IPS-18a (cell line): Measurements from ENCODE around the gene PALM2AKAP2.

Source experiments
- H3K27ac ChIP-seq: one replicate; pipeline ENCODE4 v1.5.1; 2013; ENCODE audit warnings: low read length
- H3K27me3 ChIP-seq: one replicate; pipeline ENCODE4 v1.6.1; 2013; ENCODE audit warnings: mild to moderate bottlenecking, low read length; ENCODE audit not compliant: control insufficient read depth, insufficient read depth
- H3K36me3 ChIP-seq: one replicate; pipeline ENCODE4 v1.6.1; 2013; ENCODE audit warnings: low read depth, low read length; ENCODE audit not compliant: control insufficient read depth
- H3K4me1 ChIP-seq: one replicate; pipeline ENCODE4 v1.6.1; 2013; ENCODE audit warnings: low read depth, low read length; ENCODE audit not compliant: control insufficient read depth
- H3K4me3 ChIP-seq: one replicate; pipeline ENCODE4 v1.5.1; 2013; ENCODE audit warnings: low read length
- H3K9ac ChIP-seq: one replicate; pipeline ENCODE4 v1.6.1; 2013; ENCODE audit warnings: mild to moderate bottlenecking, low read length, moderate library complexity
- H3K9me3 ChIP-seq: one replicate; pipeline ENCODE4 v1.6.1; 2013; ENCODE audit warnings: low read depth, low read length; ENCODE audit not compliant: control insufficient read depth

The PALM2AKAP2 gene

DNA sequence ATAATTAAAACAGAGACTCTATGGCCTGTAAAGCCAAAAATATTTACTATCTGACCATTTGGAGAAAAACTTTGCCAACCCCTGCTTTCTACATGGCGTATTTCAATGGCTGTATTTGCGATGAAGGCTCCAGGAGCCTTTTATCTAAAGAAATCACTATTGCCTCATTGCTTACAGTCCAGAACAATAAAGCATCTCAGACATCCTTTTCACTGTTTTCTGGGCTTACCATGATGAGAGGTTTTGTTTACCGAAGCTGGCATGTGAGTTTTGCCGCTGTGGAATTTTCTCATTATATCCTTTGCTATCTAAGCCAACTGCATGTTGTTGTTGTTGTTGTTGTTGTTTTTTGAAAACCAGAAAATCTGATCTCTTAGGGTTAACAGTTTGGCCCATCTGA is 13.9 kb downstream of the PALM2AKAP2 start:
- Histone ChIP-seq H3K4me1 (no peaks in the 10 kb centered on the region), H3K4me3 (no peak overlapping the region), H3K9me3 (no peaks in the 10 kb centered on the region), H3K36me3 (no peaks in the 10 kb centered on the region), H3K27me3 (no peaks in the 10 kb centered on the region), H3K9ac (no peak overlapping the region), H3K27ac (no peak overlapping the region)

- H3K27ac ChIP-seq: no peak overlapping the region
Observed at GRCh38 chr9:109794361-109795012, 14.5 kb downstream of the PALM2AKAP2 start.

DNA sequence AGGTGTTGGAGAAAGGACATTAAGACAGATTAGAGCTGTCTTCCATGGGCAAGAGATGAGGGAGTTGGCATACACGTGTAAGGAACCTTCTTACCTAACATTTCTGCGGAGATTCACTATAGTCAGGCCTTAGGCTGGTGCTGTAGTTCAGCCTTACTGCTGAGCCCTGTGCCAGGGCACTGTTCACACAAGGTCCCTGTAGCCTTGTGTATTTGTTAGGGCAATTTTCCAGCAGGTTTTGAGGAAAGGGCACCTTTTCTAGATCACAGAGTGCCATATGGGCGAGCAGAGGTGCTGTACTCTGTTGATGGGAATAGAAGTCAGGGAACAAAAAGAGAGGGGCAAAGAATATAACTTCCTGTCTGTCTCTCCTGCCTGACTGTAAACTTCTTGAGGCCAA is 15.6 kb downstream of the PALM2AKAP2 start:
- H3K4me1 ChIP-seq: no peaks in the 10 kb centered on the region
- no peak overlapping the region for H3K27ac ChIP-seq
- no peaks in the 10 kb centered on the region for H3K9me3 ChIP-seq
- H3K4me3 ChIP-seq: no peak overlapping the region
- H3K36me3 ChIP-seq: no peaks in the 10 kb centered on the region
- no peak overlapping the region for H3K9ac ChIP-seq
- no peaks in the 10 kb centered on the region for H3K27me3 ChIP-seq

More at GRCh38 chr9:109794361-109795012, 14.5 kb downstream of the PALM2AKAP2 start:
- Histone ChIP-seq H3K4me3 (no peak overlapping the region), H3K27me3 (no peaks in the 10 kb centered on the region), H3K9ac (no peak overlapping the region), H3K9me3 (no peaks in the 10 kb centered on the region), H3K36me3 (no peaks in the 10 kb centered on the region), H3K4me1 (no peaks in the 10 kb centered on the region)

DNA sequence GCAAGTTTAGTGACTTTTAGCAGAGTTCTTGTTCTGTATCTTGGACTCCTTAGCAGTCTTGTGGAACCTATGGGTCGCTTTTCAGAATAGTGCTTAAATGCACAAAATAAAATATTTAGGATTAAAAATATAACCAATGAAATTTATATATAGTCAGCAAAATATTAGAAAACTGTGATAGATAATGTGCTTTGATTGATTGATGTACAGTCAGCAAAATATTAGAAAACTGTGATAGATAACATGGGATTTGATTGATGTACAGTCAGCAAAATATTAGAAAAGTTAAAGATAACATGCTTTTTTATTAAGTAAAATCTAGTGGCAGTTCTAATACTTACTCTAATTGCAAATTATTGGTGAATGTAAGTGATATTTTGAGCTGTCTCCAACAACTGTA is 16.1 kb downstream of the PALM2AKAP2 start:
- H3K27me3 ChIP-seq: no peaks in the 10 kb centered on the region
- no peaks in the 10 kb centered on the region for H3K4me1 ChIP-seq
- no peak overlapping the region for H3K4me3 ChIP-seq
- no peak overlapping the region for H3K9ac ChIP-seq
- no peaks in the 10 kb centered on the region for H3K9me3 ChIP-seq
- no peaks in the 10 kb centered on the region for H3K36me3 ChIP-seq
- no peak overlapping the region for H3K27ac ChIP-seq

DNA sequence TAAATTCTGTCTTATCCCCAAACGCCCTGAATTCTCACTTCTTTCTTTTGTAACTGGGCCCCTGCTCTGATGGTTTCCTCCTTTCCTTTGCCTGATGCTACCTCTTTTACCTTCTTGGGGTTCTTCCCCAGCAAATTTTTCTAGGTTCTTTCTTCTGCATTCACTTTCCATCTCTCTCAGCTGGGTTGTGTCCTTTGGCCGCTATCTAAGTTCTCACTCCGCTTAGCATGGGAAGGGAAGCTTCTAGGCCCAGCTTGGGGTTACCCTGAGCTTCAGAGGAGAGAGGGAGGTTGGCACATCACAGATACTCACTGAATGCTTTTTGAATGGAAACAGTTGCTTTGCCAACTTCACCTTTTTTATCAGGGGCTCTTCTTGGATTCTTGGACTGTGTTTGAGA is 17.0 kb downstream of the PALM2AKAP2 start:
- no peaks in the 10 kb centered on the region for H3K27me3 ChIP-seq
- no peak overlapping the region for H3K27ac ChIP-seq
- no peak overlapping the region for H3K9ac ChIP-seq
- no peaks in the 10 kb centered on the region for H3K9me3 ChIP-seq
- H3K36me3 ChIP-seq: no peaks in the 10 kb centered on the region
- no peaks in the 10 kb centered on the region for H3K4me1 ChIP-seq
- H3K4me3 ChIP-seq: no peak overlapping the region

DNA sequence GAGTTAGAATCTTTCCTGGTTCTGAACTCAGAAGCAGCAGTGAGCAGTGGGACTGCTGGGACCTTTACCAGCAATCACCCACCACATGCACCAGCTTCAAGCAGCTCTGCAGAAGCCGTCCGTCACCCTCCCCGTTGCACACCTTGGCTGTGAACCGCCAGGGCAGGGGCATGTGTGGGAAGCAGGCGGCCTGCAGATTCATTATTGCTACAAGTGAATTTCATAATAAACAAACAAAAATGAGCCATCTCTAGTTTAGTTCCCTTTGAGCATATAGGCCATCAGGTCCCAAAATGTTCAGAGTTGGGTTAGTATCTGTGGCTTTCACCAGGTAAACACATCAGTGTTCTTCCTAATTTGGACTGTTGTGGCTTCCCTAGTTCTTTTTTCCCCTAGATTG is 17.5 kb downstream of the PALM2AKAP2 start:
- H3K4me1 ChIP-seq: no peaks in the 10 kb centered on the region
- no peak overlapping the region for H3K27ac ChIP-seq
- H3K36me3 ChIP-seq: no peaks in the 10 kb centered on the region
- no peaks in the 10 kb centered on the region for H3K9me3 ChIP-seq
- no peak overlapping the region for H3K9ac ChIP-seq
- no peak overlapping the region for H3K4me3 ChIP-seq
- H3K27me3 ChIP-seq: no peaks in the 10 kb centered on the region

- no peak overlapping the region for H3K9ac ChIP-seq
- H3K36me3 ChIP-seq: no peaks in the 10 kb centered on the region
- H3K27me3 ChIP-seq: no peaks in the 10 kb centered on the region
- no peak overlapping the region for H3K27ac ChIP-seq
- no peak overlapping the region for H3K4me3 ChIP-seq
- H3K9me3 ChIP-seq: no peaks in the 10 kb centered on the region
- no peaks in the 10 kb centered on the region for H3K4me1 ChIP-seq
Observed at GRCh38 chr9:109799141-109799540, 19.1 kb downstream of the PALM2AKAP2 start.

GRCh38 chr9:109799792-109800191 is 19.8 kb downstream of the PALM2AKAP2 start:
- no peak overlapping the region for H3K27ac ChIP-seq
- no peak overlapping the region for H3K9ac ChIP-seq
- no peak overlapping the region for H3K4me3 ChIP-seq
- no peaks in the 10 kb centered on the region for H3K27me3 ChIP-seq
- H3K36me3 ChIP-seq: no peaks in the 10 kb centered on the region
- no peaks in the 10 kb centered on the region for H3K4me1 ChIP-seq
- no peaks in the 10 kb centered on the region for H3K9me3 ChIP-seq

DNA sequence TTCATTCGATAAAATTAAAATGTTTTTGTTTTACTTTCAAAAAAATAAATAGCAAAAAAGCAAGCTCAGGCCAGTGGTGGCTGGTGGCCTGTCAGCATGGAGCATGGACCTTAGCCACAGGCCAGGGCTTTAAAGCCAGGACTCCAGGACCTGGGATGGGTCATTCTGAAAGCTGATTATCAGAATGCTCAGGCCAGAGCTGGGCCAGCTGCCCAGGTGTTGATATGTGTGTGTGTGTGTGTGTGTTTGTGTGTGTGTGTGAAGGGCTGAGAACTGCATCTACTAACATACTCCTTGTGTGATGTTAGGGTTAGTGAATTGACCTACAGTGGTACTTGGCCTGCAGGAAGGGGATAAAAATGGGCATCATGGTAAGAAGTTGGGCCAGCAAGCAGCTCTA is 21.5 kb downstream of the PALM2AKAP2 start:
- H3K9ac ChIP-seq: no peak overlapping the region
- H3K27ac ChIP-seq: no peak overlapping the region
- H3K27me3 ChIP-seq: no peaks in the 10 kb centered on the region
- H3K4me3 ChIP-seq: no peak overlapping the region
- H3K4me1 ChIP-seq: no peaks in the 10 kb centered on the region
- H3K36me3 ChIP-seq: no peaks in the 10 kb centered on the region
- no peaks in the 10 kb centered on the region for H3K9me3 ChIP-seq

DNA sequence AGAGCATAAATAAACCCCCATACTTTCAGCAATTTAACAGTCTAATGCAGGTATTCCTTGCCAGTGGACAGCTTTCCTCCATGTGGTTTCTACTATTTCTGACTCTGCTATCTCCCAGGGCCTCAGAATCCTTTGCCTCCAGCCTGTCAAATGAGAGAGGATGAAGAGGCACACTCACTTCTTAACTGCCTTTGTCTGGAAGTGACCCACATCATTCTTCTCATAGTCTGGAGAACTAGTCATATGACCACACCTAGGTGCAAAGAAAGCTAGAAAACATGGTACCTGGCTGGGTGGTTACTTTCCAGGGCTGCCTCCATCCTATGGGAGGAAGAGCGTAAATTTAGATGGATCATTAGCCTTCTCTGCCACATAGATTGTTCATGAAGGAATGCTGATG is 22.5 kb downstream of the PALM2AKAP2 start:
- no peaks in the 10 kb centered on the region for H3K36me3 ChIP-seq
- H3K4me1 ChIP-seq: no peaks in the 10 kb centered on the region
- H3K9ac ChIP-seq: no peak overlapping the region

DNA sequence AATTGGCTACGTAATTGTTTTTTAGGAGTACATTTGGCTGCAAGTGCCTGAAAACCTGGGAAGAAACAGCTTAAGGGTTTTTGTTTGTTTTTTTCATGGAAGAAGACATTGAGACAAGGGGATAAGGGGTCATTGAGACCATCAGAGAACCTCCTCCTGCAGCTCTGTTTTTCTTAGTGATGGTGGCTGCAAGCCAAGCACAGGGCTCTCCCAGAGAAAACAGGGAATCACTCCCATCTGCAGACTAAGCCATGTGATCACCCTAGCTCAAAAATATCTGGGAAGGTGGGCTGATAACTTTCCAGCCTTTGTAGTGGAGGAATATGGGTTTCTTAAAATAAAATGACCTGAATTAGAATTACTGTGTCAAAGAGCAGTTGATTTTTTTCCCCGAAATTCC is 25.1 kb downstream of the PALM2AKAP2 start:
- Histone ChIP-seq H3K4me3 (no peak overlapping the region), H3K27ac (no peak overlapping the region), H3K4me1 (no peaks in the 10 kb centered on the region), H3K27me3 (no peaks in the 10 kb centered on the region), H3K9ac (no peak overlapping the region), H3K9me3 (no peaks in the 10 kb centered on the region), H3K36me3 (no peaks in the 10 kb centered on the region)

More for the DNA sequence above, 22.5 kb downstream of the PALM2AKAP2 start:
- no peaks in the 10 kb centered on the region for H3K27me3 ChIP-seq
- H3K4me3 ChIP-seq: no peak overlapping the region
- H3K27ac ChIP-seq: no peak overlapping the region
- H3K9me3 ChIP-seq: no peaks in the 10 kb centered on the region

DNA sequence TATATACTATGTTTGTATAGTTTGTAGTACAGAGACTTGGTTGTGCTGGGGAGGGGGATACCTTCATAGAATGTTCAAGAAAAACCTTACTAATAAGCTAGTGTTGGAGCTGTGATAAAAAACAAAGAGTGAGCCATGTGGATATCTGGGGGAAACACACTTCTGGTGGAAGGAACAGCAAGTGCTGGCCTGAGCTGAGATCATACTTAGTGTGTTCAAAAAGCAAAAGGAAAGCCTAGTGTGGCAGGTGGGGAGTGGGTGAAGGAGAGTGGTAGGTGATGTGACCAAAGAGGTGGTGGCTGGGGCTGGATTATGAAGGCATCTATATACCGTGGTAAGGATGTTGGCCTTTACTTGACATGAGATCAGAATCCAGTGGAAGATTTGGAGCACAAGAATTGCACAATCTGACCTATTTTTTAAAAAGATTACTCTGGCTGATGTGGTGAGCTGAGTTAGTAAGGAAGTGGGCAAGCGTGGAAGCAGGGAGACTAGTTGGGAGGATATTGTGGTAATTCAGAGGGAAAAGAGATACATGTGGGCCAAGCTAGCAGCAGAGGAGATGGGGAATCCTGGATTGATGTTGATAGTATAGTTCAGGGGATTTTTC is 26.6 kb downstream of the PALM2AKAP2 start:
- Histone ChIP-seq H3K9ac (no peak overlapping the region), H3K4me3 (no peak overlapping the region), H3K27ac (no peak overlapping the region), H3K27me3 (no peaks in the 10 kb centered on the region), H3K36me3 (no peaks in the 10 kb centered on the region), H3K4me1 (no peaks in the 10 kb centered on the region), H3K9me3 (no peaks in the 10 kb centered on the region)
